Esophagus (tissue), 2 donors: ENCODE data around the gene MOB3A. TPM values are rescaled to one million over a fixed set of nuclear protein-coding genes. Genes with fewer than 3 reads are reported as not detected.
"Not testable (repeated sequence)": the region's sequence is repeated elsewhere in the genome, so short reads cannot be mapped to it uniquely, and the experiment has no call there.

Experiments used
- H3K27ac ChIP-seq, 2 donors: one replicate each; pipeline ENCODE4 v1.5.1; 2013; ENCODE audit warnings: low read depth in 2 of 2, mild to moderate bottlenecking in 2 of 2, inconsistent platforms in 1 of 2, low read length in 1 of 2, moderate library complexity in 1 of 2
- H3K27me3 ChIP-seq, 2 donors: one replicate each; pipeline ENCODE4 v1.6.1; 2013; ENCODE audit warnings: low read length in 2 of 2, control low read depth in 1 of 2, mild to moderate bottlenecking in 1 of 2; ENCODE audit not compliant: insufficient read depth in 2 of 2, control insufficient read depth in 1 of 2
- H3K36me3 ChIP-seq, 2 donors: one replicate each; pipeline ENCODE4 v1.6.1; 2013; ENCODE audit warnings: low read length in 1 of 2; ENCODE audit not compliant: control insufficient read depth in 2 of 2, insufficient read depth in 2 of 2
- H3K4me1 ChIP-seq, 2 donors: one replicate each; pipeline ENCODE4 v1.6.1; 2013; ENCODE audit warnings: low read length in 1 of 2; ENCODE audit not compliant: control insufficient read depth in 2 of 2, insufficient read depth in 2 of 2
- H3K4me3 ChIP-seq, 2 donors: one replicate each; pipeline ENCODE4 v1.5.1; 2013; ENCODE audit warnings: low read length in 2 of 2, mild to moderate bottlenecking in 2 of 2, low read depth in 1 of 2, moderate library complexity in 1 of 2
- H3K9me3 ChIP-seq, 2 donors: one replicate each; pipeline ENCODE4 v1.6.1; 2013; ENCODE audit warnings: mild to moderate bottlenecking in 2 of 2, low read depth in 1 of 2, low read length in 1 of 2, moderate library complexity in 1 of 2; ENCODE audit not compliant: control insufficient read depth in 2 of 2, insufficient read depth in 1 of 2
- WGBS, 2 donors: extraction: QIAGEN DNeasy Blood & Tissue Kit; methylation state at CpG; one replicate each; pipeline ENCODE4 v1.1.7; 2013; 5-methylcytosine and 5-hydroxymethylcytosine counted together
- polyA plus RNA-seq, 2 donors: library from polyadenylated mRNA; stranded (reverse); fragments of 200-250 nt; gene quantifications; one replicate each; pipeline ENCODE4 v1.2.3, GENCODE V29; 2013
- donor health status: healthy with polysubstance abuse.
- donor health status: Bipolar disorder and iron deficiency.

Gene MOB3A
- polyA plus RNA-seq, 2 donors, result 11.0 to 12.4 TPM

- peak overlapping the region; percentile 69 to 86 for H3K27ac ChIP-seq
- WGBS, 2 donors, result 40 to 53% methylated on average over 13 of the region's 13 CpGs
- H3K4me3 ChIP-seq, H3K36me3 ChIP-seq, H3K9me3 ChIP-seq, H3K27me3 ChIP-seq: not testable (repeated sequence)
- H3K4me1 ChIP-seq, result peaks cover 6 to 29% of the 10 kb centered on the region in 2 donors
Measured at GRCh38 chr19:2086695-2087620, 9.2 kb downstream of the MOB3A start.

DNA sequence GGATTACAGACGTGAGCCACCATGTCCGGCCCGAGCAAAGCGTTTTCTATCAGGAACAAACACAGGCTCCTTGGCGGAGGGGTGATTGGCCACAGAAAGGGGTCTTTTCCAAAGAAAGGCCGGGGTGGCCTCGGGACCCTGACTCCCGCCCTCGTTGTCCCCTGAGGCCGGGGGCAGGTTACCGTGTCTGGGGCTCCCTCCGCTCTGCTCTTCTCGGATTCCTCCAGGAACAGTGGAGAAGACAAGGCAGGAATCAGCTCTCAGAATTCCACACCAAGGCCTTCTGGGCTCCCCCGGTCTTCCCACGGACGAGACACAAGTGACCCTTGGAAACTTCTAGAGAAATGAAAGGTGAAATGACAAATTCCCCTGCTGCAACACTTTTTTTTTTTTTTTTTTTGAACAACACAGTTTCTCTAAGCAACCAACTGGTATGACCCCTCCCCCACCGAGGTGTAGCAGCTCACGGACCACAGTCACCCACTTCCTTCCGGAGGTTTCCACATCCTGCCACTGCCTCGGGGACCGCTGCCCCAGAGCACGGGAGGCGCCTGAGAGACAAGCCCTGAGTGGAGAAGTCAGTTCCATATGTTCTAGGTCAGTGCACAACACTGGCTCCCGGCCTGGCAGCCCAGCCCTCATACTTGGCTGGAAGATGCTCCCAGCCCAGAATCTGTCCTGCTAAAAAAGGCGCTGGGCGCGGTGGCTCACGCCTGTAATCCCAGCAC is 11.0 kb downstream of the MOB3A start:
- Histone ChIP-seq H3K9me3 (no peaks in the 10 kb centered on the region), H3K27ac (peak overlapping the region; percentile 31 to 80), H3K4me1 (peaks cover 3 to 30% of the 10 kb centered on the region in 2 donors), H3K27me3 (no peaks in the 10 kb centered on the region), H3K36me3 (peaks cover 0 to 3% of the 10 kb centered on the region in 2 donors), H3K4me3 (peak overlapping the region; percentile 13 to 29)
- WGBS, 2 donors, result 57 to 60% methylated on average over 28 of the region's 28 CpGs

DNA sequence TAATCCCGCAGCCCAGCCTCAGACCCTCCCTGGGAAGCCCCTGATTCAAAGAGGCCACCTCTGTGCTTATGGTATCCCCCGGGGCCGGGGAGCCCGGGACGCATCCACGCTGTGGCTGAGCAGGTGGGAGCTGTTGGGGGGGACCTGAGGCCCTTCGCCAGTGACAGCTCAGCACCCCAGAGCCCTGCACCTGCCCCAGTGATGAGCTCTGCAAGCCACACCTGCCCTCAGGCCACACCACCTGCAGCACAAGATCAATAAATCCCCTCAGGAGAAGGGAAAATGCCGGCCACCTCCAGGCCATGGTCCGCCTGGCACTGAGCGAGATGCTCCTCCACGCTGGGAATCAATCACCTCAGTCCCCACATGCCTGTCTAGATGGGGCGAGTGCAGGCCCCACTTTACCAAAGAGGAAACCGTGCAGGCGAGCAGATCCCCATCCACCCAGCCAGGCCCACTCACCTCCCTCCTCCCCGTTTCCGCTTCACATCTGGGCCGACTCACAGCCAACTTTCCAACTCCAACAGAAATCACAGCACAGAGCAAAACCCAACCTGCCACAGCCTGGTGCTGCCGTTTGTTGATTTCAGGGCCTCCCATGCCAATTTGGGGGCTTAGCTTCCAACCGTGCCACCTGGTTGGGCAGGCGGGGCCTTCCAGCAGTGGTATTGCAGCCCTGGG is 12.8 kb downstream of the MOB3A start:
- peak overlapping the region; percentile 36 for H3K4me3 ChIP-seq
- H3K36me3 ChIP-seq, result peaks cover 0 to 19% of the 10 kb centered on the region in 2 donors
- H3K4me1 ChIP-seq, result peaks cover 6 to 23% of the 10 kb centered on the region in 2 donors
- H3K27me3 ChIP-seq, result no peaks in the 10 kb centered on the region
- H3K27ac ChIP-seq, result peak overlapping the region; percentile 60 to 87
- 61 to 68% methylated on average over 20 of the region's 20 CpGs for WGBS, 2 donors
- no peaks in the 10 kb centered on the region for H3K9me3 ChIP-seq

DNA sequence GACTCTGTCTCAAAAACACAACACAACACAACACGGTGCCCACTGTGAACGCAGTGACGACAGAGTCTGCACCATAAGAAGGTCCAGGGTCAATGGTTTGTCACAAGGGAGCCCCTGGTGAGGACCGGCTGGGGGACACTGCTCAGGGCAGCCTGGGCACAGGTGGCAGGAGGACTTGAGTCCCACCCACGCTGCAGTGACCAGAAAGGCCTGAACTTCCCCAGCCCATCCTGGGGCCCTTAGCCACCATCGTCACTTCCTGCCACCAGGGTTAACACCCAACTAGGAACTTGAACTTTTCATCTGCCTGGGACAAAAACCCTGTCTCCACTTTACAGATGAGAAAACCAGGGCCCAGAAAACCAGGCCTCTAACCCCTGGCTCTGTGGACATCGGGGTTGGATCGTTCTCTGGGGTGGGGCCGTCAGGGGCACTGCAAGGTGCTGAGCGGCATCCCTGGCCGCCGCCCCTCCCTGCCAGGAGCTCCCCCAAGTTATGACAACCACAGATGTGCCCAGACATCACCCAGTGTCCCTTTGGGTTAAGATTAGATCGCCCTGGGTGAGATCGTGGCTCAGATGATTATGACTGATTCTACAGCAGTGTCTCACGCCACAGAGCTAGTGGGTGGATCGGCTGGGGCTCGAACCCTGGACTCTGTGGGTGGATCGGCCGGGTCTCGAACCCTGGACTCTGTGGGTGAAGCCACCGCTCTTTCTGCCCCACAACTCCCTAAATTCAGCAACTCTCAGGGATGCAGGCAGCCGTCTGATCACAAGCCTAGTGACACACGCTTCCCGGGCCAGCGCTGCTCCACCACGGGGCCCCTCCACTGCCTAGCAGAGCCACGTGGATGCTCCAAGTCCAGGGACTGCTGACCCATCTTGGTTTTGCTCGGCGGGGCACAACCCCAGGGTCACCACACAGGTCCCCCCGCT is 14.0 kb downstream of the MOB3A start:
- Histone ChIP-seq H3K36me3 (peaks cover 0 to 30% of the 10 kb centered on the region in 2 donors), H3K27me3 (no peaks in the 10 kb centered on the region), H3K4me1 (peaks cover 6 to 15% of the 10 kb centered on the region in 2 donors), H3K4me3 (peak overlapping the region; percentile 11 to 36), H3K27ac (peak overlapping the region; percentile 39 to 50), H3K9me3 (no peaks in the 10 kb centered on the region)
- WGBS, 2 donors, result 71 to 80% methylated on average over 30 of the region's 30 CpGs

DNA sequence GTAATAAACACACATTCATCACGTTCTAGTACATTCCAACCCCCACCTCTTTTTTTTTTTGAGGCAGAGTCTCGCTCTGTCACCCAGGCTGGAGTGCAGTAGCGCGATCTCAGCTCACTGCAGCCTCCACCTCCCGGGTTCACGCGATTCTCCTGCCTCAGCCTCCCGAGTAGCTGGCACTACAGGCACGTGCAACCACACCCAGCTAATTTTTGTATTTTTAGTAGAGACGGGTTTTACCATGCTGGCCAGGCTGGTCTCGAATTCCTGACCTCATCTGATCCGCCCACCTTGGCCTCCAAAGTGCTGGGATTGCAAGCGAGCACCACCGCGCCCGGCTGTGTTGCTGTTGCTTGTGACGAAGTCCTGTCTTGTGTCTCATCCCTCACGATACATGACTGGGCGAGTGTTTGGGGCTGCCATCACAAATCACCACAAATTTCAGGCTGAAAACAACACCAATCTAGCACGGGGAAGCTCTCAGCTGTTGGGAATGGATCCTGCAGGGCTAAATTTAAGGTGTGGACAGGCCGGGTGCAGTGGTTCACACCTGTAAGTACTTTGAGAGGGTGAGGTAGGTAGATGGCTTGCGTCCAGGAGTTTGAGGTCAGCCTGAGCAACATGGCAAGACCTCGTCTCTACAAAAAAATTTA is 15.7 kb downstream of the MOB3A start:
- H3K27me3 ChIP-seq, result no peaks in the 10 kb centered on the region
- H3K9me3 ChIP-seq, result no peaks in the 10 kb centered on the region
- H3K27ac ChIP-seq, result peak overlapping the region; percentile 21 to 51
- H3K4me1 ChIP-seq, result peaks cover 6 to 15% of the 10 kb centered on the region in 2 donors
- H3K36me3 ChIP-seq, result peaks cover 8 to 39% of the 10 kb centered on the region in 2 donors
- H3K4me3 ChIP-seq, result no peak overlapping the region
- WGBS, 2 donors, result 61 to 74% methylated on average over 23 of the region's 23 CpGs

GRCh38 chr19:2079865-2080301 is 16.2 kb downstream of the MOB3A start:
- H3K4me3 ChIP-seq, result no peak overlapping the region
- no peak overlapping the region for H3K27ac ChIP-seq
- no peaks in the 10 kb centered on the region for H3K27me3 ChIP-seq
- no peaks in the 10 kb centered on the region for H3K9me3 ChIP-seq
- H3K4me1 ChIP-seq, result peaks cover 3 to 13% of the 10 kb centered on the region in 2 donors
- H3K36me3 ChIP-seq, result peaks cover 13 to 43% of the 10 kb centered on the region in 2 donors
- WGBS, 2 donors, result 77 to 79% methylated on average over 23 of the region's 23 CpGs

DNA sequence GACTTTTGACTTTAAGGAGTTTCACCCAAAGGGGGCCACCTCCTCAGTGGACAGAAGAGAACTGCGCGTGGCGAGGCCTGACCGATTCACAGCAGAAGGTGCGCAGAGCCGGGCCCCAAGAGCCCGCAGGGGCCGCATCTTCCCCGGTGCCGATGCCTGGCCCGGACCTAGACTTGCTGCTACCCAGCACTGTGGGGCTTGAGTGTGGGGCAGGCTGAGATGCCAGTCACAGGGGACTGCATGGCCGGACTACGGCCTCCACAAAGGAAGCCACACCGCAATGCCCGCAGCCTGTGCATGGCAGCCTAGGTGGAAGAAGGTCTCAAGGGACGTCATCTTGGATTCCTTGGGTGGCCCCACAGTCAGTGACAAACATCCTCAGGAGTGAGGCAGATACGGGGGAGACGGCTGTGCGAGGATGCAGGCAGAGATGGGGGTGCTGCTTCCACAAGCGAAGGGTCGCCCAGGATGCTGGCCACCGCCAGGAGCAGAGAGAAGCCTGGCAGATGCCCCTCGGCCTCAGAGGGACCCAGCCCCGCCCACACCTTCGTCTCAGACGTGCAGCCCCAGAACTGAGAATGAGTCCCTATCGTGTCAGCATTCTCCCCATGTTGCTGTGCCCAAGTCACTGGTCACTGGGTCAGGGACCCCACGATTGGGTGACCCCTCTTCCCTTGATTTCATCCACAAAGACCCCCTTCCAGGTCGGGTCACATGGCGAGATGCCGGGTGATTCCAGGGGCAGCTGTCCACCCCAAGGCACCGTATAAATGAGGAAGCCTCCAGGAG is 16.9 kb downstream of the MOB3A start:
- WGBS, 2 donors, result 91 to 93% methylated on average over 32 of the region's 32 CpGs
- Histone ChIP-seq H3K9me3 (no peaks in the 10 kb centered on the region), H3K4me3 (no peak overlapping the region), H3K4me1 (peaks cover 3 to 13% of the 10 kb centered on the region in 2 donors), H3K27ac (no peak overlapping the region), H3K36me3 (peaks cover 13 to 43% of the 10 kb centered on the region in 2 donors), H3K27me3 (no peaks in the 10 kb centered on the region)
